NCI-H187 treated with DMSO at 0.1 percent for 48 hours (cell line): ENCODE measurements around the gene TTC9B.
"Not testable (repeated sequence)": the region's sequence is repeated elsewhere in the genome, so short reads cannot be mapped to it uniquely, and the experiment has no call there.

ENCODE experiments used
- DNase-seq: peaks from one replicate; lab custom pipeline; 2025; lab: John Stamatoyannopoulos, UW

TTC9B gene

GRCh38 chr19:40214936-40215335 is 3.2 kb downstream of the TTC9B start:
- no peak for DNase-seq

- no peak for DNase-seq
These were observed 4.2 kb downstream of the TTC9B start for GRCh38 chr19:40213882-40214570.

GRCh38 chr19:40213251-40213829 is 4.8 kb downstream of the TTC9B start:
- no peak for DNase-seq

GRCh38 chr19:40210889-40211288 is 7.3 kb downstream of the TTC9B start:
- DNase-seq, result no peak

GRCh38 chr19:40208602-40209001 is 9.6 kb downstream of the TTC9B start:
- no peak for DNase-seq

- no peak for DNase-seq
These were observed 12.4 kb downstream of the TTC9B start for GRCh38 chr19:40205760-40206159.

GRCh38 chr19:40204381-40204780 is 13.8 kb downstream of the TTC9B start:
- DNase-seq, result no peak

- no peak for DNase-seq
These were observed 17.7 kb downstream of the TTC9B start for GRCh38 chr19:40200341-40201099.

GRCh38 chr19:40198272-40198990 is 19.8 kb downstream of the TTC9B start:
- DNase-seq, result no peak

GRCh38 chr19:40193587-40193849 is 24.7 kb downstream of the TTC9B start:
- DNase-seq, result no peak

GRCh38 chr19:40192758-40193586 is 25.2 kb downstream of the TTC9B start:
- no peak for DNase-seq

- no peak for DNase-seq
These were observed 26.1 kb downstream of the TTC9B start for GRCh38 chr19:40191836-40192646.

GRCh38 chr19:40190891-40191835 is 27.0 kb downstream of the TTC9B start, which contains the start of gene MAP3K10:
Gene MAP3K10 (plus strand): TSS chr19:40191426. CDS start chr19:40192032, 606 bp downstream.
- no peak for DNase-seq

GRCh38 chr19:40184273-40184672 is 33.9 kb downstream of the TTC9B start:
- DNase-seq, result no peak

GRCh38 chr19:40178756-40179155 is 39.4 kb downstream of the TTC9B start:
- no peak for DNase-seq

GRCh38 chr19:40177286-40178070 is 40.7 kb downstream of the TTC9B start:
- no peak for DNase-seq

GRCh38 chr19:40175820-40176219 is 42.4 kb downstream of the TTC9B start:
- DNase-seq, result no peak

- no peak for DNase-seq
These were observed 44.1 kb downstream of the TTC9B start for GRCh38 chr19:40174092-40174491.

GRCh38 chr19:40171293-40171692 is 46.9 kb downstream of the TTC9B start:
- not testable (repeated sequence) for DNase-seq
